Stimulated activated CD4-positive, alpha-beta T cell treated with anti-CD3 and anti-CD28 coated beads, Interleukin-4, amount 100 ng/mL, for 4 hours (primary cell): Measurements from ENCODE around the gene SPTBN1.

ENCODE experiments used
- DNase-seq, 2 experiments: peaks; one replicate each; pipeline ENCODE4 v3.0.0-alpha.2; 2020

SPTBN1 gene

DNA sequence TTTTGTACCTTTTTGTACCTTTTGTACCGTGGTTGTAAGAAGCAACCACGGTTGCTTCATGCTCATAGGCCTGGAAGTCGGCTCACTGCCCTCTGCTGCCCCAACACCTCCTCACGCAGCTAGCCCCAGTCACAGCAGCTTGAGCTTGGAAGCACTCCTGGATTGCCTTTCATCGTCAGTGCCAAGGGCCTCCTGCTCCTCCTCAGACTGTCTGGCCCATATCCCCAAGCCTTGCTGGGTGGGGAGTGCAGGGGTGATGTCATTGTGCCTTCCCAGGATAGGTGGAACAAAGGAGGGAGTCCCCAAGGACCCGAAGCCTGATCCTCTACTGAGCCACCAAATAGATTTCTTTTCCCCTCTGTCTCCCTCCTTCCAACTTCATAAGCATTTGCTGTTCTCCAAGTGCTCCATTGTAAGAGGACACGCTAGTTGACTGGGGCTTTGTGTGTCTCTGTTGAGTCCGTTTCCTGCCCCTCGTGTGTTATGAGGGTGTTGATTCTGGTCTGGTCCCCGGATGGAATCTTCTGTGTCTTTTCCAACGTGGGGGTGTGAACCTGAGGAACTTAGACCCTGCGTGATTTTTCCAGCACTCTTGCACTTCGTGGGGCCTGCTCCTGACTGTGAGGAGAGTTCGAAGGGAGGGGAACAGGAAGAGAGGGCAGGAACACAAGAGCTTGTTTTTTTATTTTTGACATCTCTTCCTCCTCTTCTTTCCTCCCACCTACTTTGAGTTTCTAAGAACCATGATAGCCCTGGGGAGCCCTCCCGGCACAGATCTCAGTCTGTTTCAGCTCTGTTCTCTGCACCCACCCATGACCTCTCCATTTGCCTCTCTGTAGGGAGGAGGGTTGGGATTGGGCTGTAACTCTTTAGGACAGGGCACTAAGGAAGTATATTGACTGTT, 140.1 kb downstream of the SPTBN1 start:
- DNase-seq, result no peak

DNA sequence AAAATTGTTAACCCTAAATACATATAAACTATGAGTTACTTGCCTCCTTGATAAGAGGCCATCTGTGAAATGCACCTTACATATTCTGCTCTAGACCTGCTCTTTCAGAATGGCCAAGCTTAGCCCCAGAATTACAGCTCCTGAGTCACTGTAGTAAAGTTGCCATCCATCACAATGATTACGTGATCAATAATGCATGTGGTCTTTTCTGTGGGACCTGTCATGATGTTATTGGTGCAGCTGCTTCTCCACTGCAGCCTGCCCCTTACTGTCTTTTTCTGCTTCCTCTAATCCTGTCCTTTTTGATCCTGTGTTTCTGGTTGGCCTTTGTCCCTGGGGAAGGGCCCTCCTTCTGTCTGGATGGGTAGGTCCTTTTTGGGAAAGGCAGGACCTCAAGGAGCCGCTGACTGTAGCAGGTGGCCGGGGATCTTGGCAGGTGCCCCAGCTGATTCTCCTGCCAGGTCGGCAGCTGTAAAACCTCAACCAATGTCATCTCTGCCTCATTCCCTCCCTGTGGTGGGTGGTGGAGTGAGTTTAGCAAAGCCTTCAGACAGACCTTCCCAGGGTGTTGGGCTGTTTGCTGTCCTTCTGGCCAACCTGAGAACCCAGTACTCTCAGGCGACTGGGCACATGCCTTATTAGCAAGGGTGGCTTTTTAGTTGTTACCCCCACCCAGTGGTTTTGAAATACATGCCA, 141.2 kb downstream of the SPTBN1 start:
- no peak for DNase-seq

- DNase-seq, result no peak
Measured at GRCh38 chr2:54598347-54599325, 142.5 kb downstream of the SPTBN1 start.

DNA sequence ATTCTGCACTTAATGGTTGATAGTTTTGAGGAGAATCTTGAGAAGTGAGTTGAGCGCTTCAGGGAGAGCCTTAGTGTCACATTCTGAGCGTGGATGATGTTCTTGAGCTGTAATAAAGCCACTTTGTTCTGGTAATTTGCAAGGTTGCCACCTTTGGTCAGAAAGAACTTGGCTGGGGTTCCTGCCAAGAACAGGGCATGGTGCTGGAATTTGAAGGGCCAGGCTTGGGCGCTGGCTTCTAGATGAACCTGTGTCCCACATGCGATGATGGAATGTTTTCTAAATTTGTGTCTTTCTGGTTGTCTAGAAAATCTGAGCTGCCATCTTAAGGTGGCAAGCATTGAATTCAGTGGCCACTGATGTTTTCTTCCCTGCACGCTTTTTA, 143.2 kb downstream of the SPTBN1 start:
- DNase-seq, result no peak

DNA sequence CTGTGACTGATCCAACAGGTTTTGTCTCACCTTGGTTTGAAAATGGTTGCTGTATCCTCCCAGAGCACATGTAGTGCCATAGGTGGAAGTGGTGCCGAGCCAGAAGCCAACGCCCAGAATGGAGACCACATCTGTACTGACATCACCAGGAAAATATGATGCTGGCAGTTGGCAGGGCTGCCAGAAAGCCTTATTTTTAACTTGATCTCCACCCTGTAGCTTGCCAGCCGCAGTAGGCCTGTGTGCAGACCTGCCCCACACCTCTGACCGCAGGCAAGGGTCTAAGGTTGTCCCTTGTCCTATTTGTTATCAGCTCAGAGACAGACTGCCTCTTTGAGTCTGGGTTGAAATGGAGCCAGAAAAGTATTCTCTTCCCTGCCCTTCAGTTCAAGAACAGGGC, 143.8 kb downstream of the SPTBN1 start:
- peak in 1 of 2 experiments; percentile 24 for DNase-seq

DNA sequence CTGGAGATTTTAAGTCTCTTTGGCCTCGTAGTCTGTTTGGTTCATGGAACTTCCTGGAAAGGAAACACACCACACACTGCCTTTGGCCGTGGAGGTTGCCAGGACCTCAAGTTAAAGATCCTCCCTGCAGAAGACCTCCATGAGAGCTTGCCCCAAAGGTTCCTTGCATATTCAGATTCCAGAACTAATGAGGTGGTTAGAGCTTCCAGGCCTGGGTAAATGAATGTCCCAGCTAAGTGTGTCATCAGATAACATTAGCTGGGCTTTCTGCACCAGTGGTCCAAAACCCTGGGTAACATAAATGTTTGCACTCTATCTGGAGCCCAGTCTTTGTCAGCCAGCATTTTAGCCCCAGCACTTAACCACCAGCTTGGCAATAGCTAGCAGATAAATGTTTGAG, 145.2 kb downstream of the SPTBN1 start:
- no peak for DNase-seq

DNA sequence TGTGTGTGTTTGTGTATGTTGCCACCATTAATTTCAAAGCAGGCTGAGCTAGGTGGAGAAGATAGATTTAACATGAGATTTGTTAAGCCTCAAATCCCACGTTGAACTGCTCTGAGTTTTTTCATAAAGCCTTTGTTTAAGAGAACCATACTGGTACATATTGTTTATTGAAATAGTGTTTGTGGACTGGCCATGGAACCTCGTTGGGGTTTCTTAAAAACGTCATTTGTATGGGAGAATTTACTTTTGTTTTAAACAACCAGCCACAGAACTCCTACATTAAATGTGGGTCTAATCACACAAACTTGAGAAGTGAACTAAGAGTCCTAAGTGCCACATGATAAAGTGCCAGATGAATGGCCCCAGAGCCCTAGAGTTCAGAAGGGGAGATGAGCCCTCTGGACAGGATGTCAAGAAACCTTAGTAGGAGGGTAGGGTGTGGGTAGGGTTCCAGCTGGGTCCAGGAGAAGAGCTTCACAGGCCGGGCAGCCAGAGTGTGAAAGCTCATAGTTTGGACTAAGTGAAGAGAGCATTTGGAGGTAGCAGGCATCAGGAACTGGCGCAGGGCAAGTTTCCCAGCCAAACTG, 146.7 kb downstream of the SPTBN1 start:
- no peak for DNase-seq

GRCh38 chr2:54603357-54603756, 147.2 kb downstream of the SPTBN1 start:
- DNase-seq, result no peak

DNA sequence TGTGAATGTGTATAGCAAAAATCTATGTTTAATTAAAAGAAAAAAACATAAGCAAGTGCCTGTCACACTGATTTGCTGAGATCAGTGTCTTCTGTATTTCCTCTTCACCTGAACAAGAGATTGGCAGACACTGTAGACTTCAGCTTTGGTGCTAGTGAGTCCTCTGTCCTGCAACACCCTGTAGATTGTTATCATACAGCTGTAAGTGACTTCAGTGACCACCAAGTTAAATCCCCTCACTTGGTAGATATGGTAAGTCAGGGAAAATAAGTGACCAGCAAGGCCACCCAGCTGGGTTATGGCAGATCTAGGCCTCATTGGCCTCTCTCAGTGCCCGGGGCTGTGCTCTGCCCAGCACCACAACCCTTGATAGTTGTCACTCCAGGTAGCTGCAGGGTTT, 147.7 kb downstream of the SPTBN1 start:
- DNase-seq, result no peak

DNA sequence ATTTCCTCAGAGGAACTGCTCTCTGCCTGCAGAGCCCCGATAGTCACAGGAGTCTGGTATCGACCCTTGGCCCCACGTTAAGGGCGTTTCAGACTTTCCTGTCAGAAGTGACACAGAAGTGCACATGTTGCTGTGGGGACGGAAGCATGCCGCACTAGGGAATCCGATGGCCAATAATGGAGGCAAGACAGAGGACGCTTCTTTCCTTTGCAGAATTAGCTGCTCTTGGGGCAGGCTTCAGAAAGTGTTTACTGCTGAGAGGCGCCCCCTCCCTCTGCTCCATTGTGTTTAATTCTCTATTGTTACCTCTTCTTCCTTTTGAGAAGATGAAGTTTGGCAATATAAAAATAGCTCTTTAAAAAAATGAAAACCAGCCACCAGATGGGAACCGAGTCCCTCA, 148.7 kb downstream of the SPTBN1 start:
- peak in 1 of 2 experiments; percentile 9 for DNase-seq

- DNase-seq, result no peak
Measured at GRCh38 chr2:54605836-54606235, 149.7 kb downstream of the SPTBN1 start.

GRCh38 chr2:54606393-54606958, 150.3 kb downstream of the SPTBN1 start:
- DNase-seq, result peak; percentile 43 to 59

GRCh38 chr2:54608224-54608623, 152.1 kb downstream of the SPTBN1 start:
- no peak for DNase-seq

GRCh38 chr2:54609241-54609640, 153.1 kb downstream of the SPTBN1 start:
- no peak for DNase-seq

DNA sequence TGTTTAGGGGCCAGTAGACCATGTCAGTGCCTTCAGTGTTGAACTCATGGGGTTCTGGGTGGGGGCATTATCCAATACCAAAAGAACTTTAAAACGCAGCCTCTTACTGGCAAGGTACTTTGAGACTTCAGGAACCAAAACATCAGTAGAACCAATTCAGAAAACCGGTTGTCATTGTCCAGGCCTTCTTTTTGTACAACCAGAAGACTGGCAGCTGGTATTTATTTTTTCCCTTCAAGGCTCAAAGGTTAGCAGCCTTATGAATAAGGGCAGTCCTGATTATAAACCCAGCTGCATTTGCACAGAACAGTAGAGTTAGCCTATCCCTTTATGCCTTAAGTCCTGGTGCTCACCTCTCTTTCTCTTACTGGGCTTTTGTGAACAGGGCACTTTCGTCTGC, 153.5 kb downstream of the SPTBN1 start:
- DNase-seq, result no peak

- no peak for DNase-seq
Measured at GRCh38 chr2:54610700-54611099, 154.6 kb downstream of the SPTBN1 start.

DNA sequence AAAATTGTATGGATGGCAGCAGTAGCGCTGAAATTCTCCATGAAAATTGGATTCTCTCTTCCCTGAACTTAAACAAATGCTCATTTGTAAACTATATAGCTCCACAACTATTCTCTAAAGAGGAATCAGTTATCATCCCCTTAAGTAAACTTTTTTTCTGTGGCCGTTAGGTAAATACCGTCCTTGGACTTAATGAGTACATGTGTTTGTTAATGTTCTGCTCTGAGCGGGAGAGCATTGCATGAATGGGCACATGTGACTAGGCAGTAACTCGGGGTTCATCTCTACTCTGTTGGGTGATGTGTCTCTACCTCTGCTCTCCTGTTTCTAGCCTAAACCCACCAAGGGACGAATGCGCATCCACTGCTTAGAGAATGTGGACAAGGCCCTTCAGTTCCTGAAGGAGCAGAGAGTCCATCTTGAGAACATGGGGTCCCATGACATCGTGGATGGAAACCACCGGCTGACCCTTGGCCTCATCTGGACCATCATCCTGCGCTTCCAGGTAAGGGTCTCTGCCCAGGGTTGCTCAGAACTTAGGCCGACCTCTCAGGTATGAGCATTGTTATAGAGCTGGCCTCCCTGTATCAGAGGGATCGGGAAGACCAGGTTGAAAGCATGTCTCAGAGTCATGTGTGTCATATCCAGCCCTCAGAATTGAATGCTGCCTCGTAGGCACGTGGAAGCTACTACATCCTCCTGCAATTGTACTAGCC, 155.9 kb downstream of the SPTBN1 start:
- no peak for DNase-seq

GRCh38 chr2:54613386-54613785, 157.3 kb downstream of the SPTBN1 start:
- no peak for DNase-seq

GRCh38 chr2:54613794-54614257, 157.7 kb downstream of the SPTBN1 start:
- no peak for DNase-seq

DNA sequence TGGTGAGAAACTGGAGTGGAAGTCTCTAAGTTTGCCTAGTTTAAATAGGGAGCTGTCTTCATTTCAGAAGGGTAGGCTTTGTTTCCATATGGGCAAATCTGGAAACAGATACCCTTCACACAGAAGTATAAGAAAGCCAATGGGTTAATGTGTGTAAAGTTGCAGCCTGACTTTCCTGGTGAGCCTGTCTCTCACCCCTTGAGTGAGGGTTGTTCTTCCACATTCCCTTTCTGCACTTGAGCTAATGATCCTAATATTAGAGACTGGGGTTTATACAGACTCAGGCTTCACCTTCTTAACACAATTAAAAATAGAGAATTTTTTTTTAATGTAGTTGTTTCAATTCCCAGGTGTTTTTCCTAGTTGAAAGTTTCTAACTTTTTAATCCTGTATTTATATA, 158.7 kb downstream of the SPTBN1 start:
- no peak for DNase-seq

DNA sequence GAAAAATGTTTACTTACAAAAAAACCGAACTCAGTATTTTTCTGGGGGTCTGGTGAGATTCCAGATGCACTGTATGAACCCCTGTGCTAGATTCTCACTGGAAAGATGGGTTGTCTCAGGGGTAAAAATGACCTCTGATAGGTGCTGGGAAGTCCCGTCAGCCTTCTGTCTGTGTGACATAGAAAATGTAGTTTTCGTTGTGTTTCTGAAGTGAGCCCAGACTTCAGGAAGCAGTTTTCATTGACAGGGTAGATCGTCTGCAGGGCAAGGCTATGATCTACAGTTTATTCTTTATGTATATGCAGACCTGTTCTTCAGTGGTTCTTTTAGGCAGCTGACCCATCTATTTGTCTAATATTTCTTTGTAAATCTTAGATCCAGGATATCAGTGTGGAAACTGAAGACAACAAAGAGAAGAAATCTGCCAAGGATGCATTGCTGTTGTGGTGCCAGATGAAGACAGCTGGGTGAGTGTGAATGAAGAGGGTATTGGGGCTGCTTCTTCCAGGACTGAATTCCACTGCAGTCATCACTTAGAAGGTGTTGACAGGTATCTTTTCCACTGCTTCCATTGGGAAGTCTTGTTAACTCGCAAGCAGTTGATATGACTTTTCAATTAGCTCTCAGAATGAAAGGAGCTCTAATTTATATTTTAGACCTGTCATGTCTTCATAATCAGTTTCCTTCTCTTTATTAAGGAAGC, 159.9 kb downstream of the SPTBN1 start:
- no peak for DNase-seq
